ENCODE results near the gene STK17B. TPM values are rescaled to one million over a fixed set of nuclear protein-coding genes. Genes with fewer than 3 reads are reported as not detected.

The STK17B gene
- total and polyA plus RNA-seq, 10 of the 15 experiments (the other 5 are each of a cell fraction or from before 2014, with no cell fraction given) = 21.2 to 108 (median 53.7) TPM

DNA sequence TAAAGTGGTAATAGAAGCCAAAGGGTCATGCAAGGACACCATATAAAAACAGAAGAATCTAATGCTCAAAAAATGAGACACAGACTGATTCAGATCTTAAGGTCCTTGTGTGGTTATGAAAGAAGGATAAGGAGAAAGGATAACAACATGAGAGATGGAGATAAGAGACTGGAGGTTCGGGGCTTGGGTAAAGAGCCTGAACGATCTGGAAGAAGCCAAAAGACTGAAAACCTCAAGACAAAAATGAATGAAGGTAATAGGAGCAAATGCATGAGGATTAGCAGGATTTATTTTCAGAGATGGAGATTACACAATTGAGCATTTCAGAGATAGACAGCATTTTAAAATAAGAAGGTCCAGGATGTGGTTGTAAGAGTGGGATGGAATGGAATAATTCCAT lies 26.1 kb downstream of the STK17B start:
- intact Hi-C loops (cut with micrococcal nuclease; ENCODE audit: unreplicated experiment) = no loop called here

More for the DNA sequence above, 26.1 kb downstream of the STK17B start:
- no peak overlapping the region for H3K9ac ChIP-seq (ENCODE audit: control insufficient read depth, insufficient read depth, low read length)
- ChIA-PET SMC1A (ENCODE audit: uncharacterized antibody, unreplicated experiment) (interaction anchor here (1.5 to 2.1 kb wide), 3 partner anchors 13 to 83 kb away, joined by 3 to 8 read pairs (median 3); no protein-coding TSS in a partner anchor), POLR2A (interaction anchor here (0.9 kb wide), 1 partner anchor 20 kb away, joined by 3 read pairs; no protein-coding TSS in a partner anchor), RAD21 (ENCODE audit: unreplicated experiment) (no interaction called here), CTCF (interaction anchor here (1.7 kb wide), 1 partner anchor 8 kb away, joined by 4 read pairs; no protein-coding TSS in a partner anchor)
- 95% methylated on average over 2 of the region's 2 CpGs for WGBS (ENCODE audit: insufficient coverage, insufficient replicate concordance, low lambda C conversion rate, missing lambda C conversion rate)
- no peak for ATAC-seq
- DNase-seq (ENCODE audit: low read depth, low spot score) = no peak
- H3K9me3 ChIP-seq (replicated peaks; ENCODE audit: control insufficient read depth, insufficient read depth, low read length) = no peaks in the 10 kb centered on the region; the same call in 1 of the 3 replicates
- no peaks in the 10 kb centered on the region for H4K20me1 ChIP-seq (ENCODE audit: control insufficient read depth, insufficient read depth)
- peaks cover 6 to 44% of the 10 kb centered on the region in 2 experiments for H3K36me3 ChIP-seq (ENCODE audit: control insufficient read depth in 2 of 2, insufficient read depth in 2 of 2, low read length in 1 of 2)
- no peak for FAIRE-seq
- H3K27me3 ChIP-seq (replicated peaks in 1 of 2; ENCODE audit: control insufficient read depth in 2 of 2, insufficient read depth in 2 of 2, low read length in 1 of 2) = no peaks in the 10 kb centered on the region
- no peak overlapping the region for H3K4me2 ChIP-seq (ENCODE audit: control insufficient read depth, insufficient read depth)
- H2AFZ ChIP-seq (ENCODE audit: control insufficient read depth, low read depth, low read length) = no peak overlapping the region
- H3K27ac ChIP-seq (ENCODE audit: control insufficient read depth, insufficient read depth) = no peak overlapping the region
- no peak overlapping the region for H3K4me3 ChIP-seq
- TF ChIP-seq YBX1 (IDR thresholded peaks at IDR 0.05) = no peak
- TF ChIP-seq, protein P1, sequence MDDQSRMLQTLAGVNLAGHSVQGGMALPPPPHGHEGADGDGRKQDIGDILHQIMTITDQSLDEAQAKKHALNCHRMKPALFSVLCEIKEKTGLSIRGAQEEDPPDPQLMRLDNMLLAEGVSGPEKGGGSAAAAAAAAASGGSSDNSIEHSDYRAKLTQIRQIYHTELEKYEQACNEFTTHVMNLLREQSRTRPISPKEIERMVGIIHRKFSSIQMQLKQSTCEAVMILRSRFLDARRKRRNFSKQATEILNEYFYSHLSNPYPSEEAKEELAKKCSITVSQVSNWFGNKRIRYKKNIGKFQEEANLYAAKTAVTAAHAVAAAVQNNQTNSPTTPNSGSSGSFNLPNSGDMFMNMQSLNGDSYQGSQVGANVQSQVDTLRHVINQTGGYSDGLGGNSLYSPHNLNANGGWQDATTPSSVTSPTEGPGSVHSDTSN (IDR thresholded peaks at IDR 0.05; ENCODE audit: insufficient replicate concordance, low read depth, low read length) = no peak
- TF ChIP-seq, protein P2, sequence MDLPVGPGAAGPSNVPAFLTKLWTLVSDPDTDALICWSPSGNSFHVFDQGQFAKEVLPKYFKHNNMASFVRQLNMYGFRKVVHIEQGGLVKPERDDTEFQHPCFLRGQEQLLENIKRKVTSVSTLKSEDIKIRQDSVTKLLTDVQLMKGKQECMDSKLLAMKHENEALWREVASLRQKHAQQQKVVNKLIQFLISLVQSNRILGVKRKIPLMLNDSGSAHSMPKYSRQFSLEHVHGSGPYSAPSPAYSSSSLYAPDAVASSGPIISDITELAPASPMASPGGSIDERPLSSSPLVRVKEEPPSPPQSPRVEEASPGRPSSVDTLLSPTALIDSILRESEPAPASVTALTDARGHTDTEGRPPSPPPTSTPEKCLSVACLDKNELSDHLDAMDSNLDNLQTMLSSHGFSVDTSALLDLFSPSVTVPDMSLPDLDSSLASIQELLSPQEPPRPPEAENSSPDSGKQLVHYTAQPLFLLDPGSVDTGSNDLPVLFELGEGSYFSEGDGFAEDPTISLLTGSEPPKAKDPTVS (IDR thresholded peaks at IDR 0.05; ENCODE audit: low read depth, low read length) = no peak
- TF ChIP-seq, protein P3, sequence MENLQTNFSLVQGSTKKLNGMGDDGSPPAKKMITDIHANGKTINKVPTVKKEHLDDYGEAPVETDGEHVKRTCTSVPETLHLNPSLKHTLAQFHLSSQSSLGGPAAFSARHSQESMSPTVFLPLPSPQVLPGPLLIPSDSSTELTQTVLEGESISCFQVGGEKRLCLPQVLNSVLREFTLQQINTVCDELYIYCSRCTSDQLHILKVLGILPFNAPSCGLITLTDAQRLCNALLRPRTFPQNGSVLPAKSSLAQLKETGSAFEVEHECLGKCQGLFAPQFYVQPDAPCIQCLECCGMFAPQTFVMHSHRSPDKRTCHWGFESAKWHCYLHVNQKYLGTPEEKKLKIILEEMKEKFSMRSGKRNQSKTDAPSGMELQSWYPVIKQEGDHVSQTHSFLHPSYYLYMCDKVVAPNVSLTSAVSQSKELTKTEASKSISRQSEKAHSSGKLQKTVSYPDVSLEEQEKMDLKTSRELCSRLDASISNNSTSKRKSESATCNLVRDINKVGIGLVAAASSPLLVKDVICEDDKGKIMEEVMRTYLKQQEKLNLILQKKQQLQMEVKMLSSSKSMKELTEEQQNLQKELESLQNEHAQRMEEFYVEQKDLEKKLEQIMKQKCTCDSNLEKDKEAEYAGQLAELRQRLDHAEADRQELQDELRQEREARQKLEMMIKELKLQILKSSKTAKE (IDR thresholded peaks at IDR 0.05; ENCODE audit: low read depth, poor library complexity, severe bottlenecking) = no peak
- no peak for TF ChIP-seq E2F8 (IDR thresholded peaks at IDR 0.05; ENCODE audit: low read depth, partially characterized antibody)
- no peak for TF ChIP-seq ATF2 (IDR thresholded peaks at IDR 0.05; ENCODE audit: low read length)
- TF ChIP-seq TCF7 (IDR thresholded peaks at IDR 0.05; ENCODE audit: borderline replicate concordance) = no peak
- in situ Hi-C loops (cut with MboI) = no loop called here
- H3K79me2 ChIP-seq (ENCODE audit: control insufficient read depth, insufficient read depth, low read length) = peaks cover 10% of the 10 kb centered on the region
- no TSS peak for BruUV-seq (replicated peaks)
- peaks cover 6% of the 10 kb centered on the region; the same call in 1 of the 2 replicates for H3K4me1 ChIP-seq (ENCODE audit: control insufficient read depth, insufficient read depth, low read length)

All from GM12878 (cell line).